OCI-LY7 (cell line): ENCODE results near the gene CACNA2D2. TPM values are rescaled to one million over a fixed set of nuclear protein-coding genes. Genes with fewer than 3 reads are reported as not detected.

Experiments used
- BruUV-seq: library from RNA; stranded (reverse); fragments of 400-500 nt; replicated peaks from 2 replicates; lab custom pipeline; 2021; lab: Mats Ljungman, UMichigan
- CTCF ChIA-PET: fragments of 300-600 bp; sonication (Branson Sonifier 250); formaldehyde crosslinking; loops from one replicate; lab custom pipeline; 2022; ENCODE audit warnings: antibody characterized with exemption; ENCODE audit not compliant: unreplicated experiment; lab: Charles Lee
- POLR2A ChIA-PET: fragments of 300-600 bp; sonication (Branson Sonifier 250); formaldehyde crosslinking; loops from one replicate; lab custom pipeline; 2022; ENCODE audit warnings: antibody characterized with exemption; lab: Charles Lee
- DNase-seq: peaks from one replicate; pipeline ENCODE4 v3.0.0-alpha.2; 2015; ENCODE audit warnings: low spot score
- H2AFZ ChIP-seq: fragments of 200-600 bp; sonication (generic), shearing (Covaris generic); 2 replicates; pipeline ENCODE4 v1.6.1; 2014; ENCODE audit warnings: mild to moderate bottlenecking, antibody characterized with exemption, low read length, moderate library complexity
- H3K27ac ChIP-seq: fragments of 200-600 bp; sonication (generic); 2 replicates; pipeline ENCODE4 v1.5.1; 2014; ENCODE audit warnings: mixed run types, low read depth, mild to moderate bottlenecking, moderate library complexity, low read length, inconsistent platforms; ENCODE audit not compliant: poor library complexity, severe bottlenecking
- H3K36me3 ChIP-seq: fragments of 200-600 bp; sonication (generic); 2 replicates; pipeline ENCODE4 v1.6.1; 2014; ENCODE audit warnings: mild to moderate bottlenecking, antibody characterized with exemption, low read length, moderate library complexity, mixed read lengths; ENCODE audit not compliant: insufficient read depth
- H3K4me1 ChIP-seq: fragments of 200-600 bp; sonication (generic); 2 replicates; pipeline ENCODE4 v1.5.1; 2014; ENCODE audit warnings: mild to moderate bottlenecking, low read length; ENCODE audit not compliant: insufficient read depth, poor library complexity, severe bottlenecking
- H3K4me2 ChIP-seq: fragments of 200-600 bp; sonication (generic); 2 replicates; pipeline ENCODE4 v1.6.1; 2014; ENCODE audit warnings: mild to moderate bottlenecking, low read length
- H3K4me3 ChIP-seq: fragments of 200-600 bp; sonication (generic); 2 replicates; pipeline ENCODE4 v1.5.1; 2014; ENCODE audit warnings: mild to moderate bottlenecking, low read depth, low read length; ENCODE audit not compliant: poor library complexity, severe bottlenecking
- H3K79me2 ChIP-seq: fragments of 200-600 bp; sonication (generic); 2 replicates; pipeline ENCODE4 v1.6.1; 2016; ENCODE audit warnings: low read depth, mild to moderate bottlenecking, low read length, moderate library complexity, mixed read lengths; ENCODE audit not compliant: insufficient read depth
- H3K9me2 ChIP-seq: fragments of 200-600 bp; sonication (generic); 2 replicates; pipeline ENCODE4 v1.6.1; 2016; ENCODE audit warnings: mild to moderate bottlenecking, low read length, mixed read lengths; ENCODE audit not compliant: insufficient read depth
- H3K9me3 ChIP-seq: fragments of 200-600 bp; sonication (generic); 2 replicates; pipeline ENCODE4 v1.6.1; 2014; ENCODE audit warnings: mild to moderate bottlenecking, mixed run types, low read length, mixed read lengths
- H4K20me1 ChIP-seq: fragments of 200-600 bp; sonication (generic); 2 replicates; pipeline ENCODE4 v1.6.1; 2014; ENCODE audit warnings: mild to moderate bottlenecking, antibody characterized with exemption, low read length, moderate library complexity, mixed read lengths; ENCODE audit not compliant: insufficient read depth
- CTCF ChIP-seq: fragments of 200-600 bp; sonication (generic); conservative IDR thresholded peaks from 2 replicates; pipeline ENCODE4 v1.5.1; 2014; ENCODE audit warnings: mild to moderate bottlenecking, antibody characterized with exemption, low read length, moderate library complexity, mixed read lengths
- EZH2phosphoT487 ChIP-seq: fragments of 200-600 bp; sonication (generic); IDR thresholded peaks from 2 replicates; pipeline ENCODE4 v1.6.1; 2018; ENCODE audit warnings: low read depth, borderline replicate concordance, mild to moderate bottlenecking, mixed run types, antibody characterized with exemption, low read length, moderate library complexity, mixed read lengths
- intact Hi-C: fragments of 100-400 bp; cut with micrococcal nuclease; formaldehyde crosslinking; loops from one replicate; pipeline ENCODE4 v1.10.0; 2022; ENCODE audit not compliant: unreplicated experiment
- total RNA-seq, 2 experiments: library from RNA; depleted of rRNA in 1 of 2; stranded (reverse); fragments of >200 nt in 1 of 2; shearing (Covaris generic) in 1 of 2; gene quantifications; 2 replicates each; pipeline ENCODE4 v1.2.3, GENCODE V29; 2014 to 2022

Gene CACNA2D2
- total RNA-seq, 2 experiments from 2014 or later: 0.09 to 0.21 TPM

GRCh38 chr3:50550079-50550736, 46.8 kb upstream of the CACNA2D2 start:
- Histone ChIP-seq H4K20me1 (no peaks in the 10 kb centered on the region), H3K4me3 (no peak overlapping the region), H3K4me1 (no peaks in the 10 kb centered on the region), H3K4me2 (no peak overlapping the region), H3K9me3 (no peaks in the 10 kb centered on the region), H3K9me2 (no peaks in the 10 kb centered on the region), H3K27ac (no peak overlapping the region), H3K79me2 (no peaks in the 10 kb centered on the region), H3K36me3 (no peaks in the 10 kb centered on the region), H2AFZ (no peak overlapping the region)
- peak; percentile 59 for DNase-seq
- BruUV-seq: no TSS peak
- no peak for TF ChIP-seq EZH2phosphoT487
- TF ChIP-seq CTCF: peak; percentile 76
- intact Hi-C loops: loop anchor here (2.0 to 5.0 kb wide), 2 partner anchors 27 to 62 kb away; partner anchors contain the start of gene CISH
- ChIA-PET CTCF (interaction anchor here (0.5 to 0.9 kb wide), 3 partner anchors 42 to 201 kb away, joined by 3 to 4 read pairs (median 3); no protein-coding TSS in a partner anchor), POLR2A (no interaction called here)

GRCh38 chr3:50549226-50549625, 45.8 kb upstream of the CACNA2D2 start:
- DNase-seq: no peak
- Histone ChIP-seq H2AFZ (no peak overlapping the region), H3K36me3 (no peaks in the 10 kb centered on the region), H3K4me1 (no peaks in the 10 kb centered on the region), H3K9me3 (no peaks in the 10 kb centered on the region), H3K4me3 (no peak overlapping the region), H3K9me2 (no peaks in the 10 kb centered on the region), H3K4me2 (no peak overlapping the region), H4K20me1 (no peaks in the 10 kb centered on the region), H3K27ac (no peak overlapping the region), H3K79me2 (no peaks in the 10 kb centered on the region)
- intact Hi-C loops: no loop called here
- CTCF ChIA-PET: interaction anchor here (0.7 to 0.9 kb wide), 2 partner anchors 55 to 200 kb away, joined by 3 read pairs; no protein-coding TSS in a partner anchor
- no TSS peak for BruUV-seq
- TF ChIP-seq CTCF (no peak), EZH2phosphoT487 (no peak)
- POLR2A ChIA-PET: no interaction called here

GRCh38 chr3:50545781-50546180, 42.3 kb upstream of the CACNA2D2 start:
- TF ChIP-seq CTCF (no peak), EZH2phosphoT487 (no peak)
- POLR2A ChIA-PET: interaction anchor here (0.6 kb wide), 2 partner anchors 10 to 48 kb away, joined by 3 to 4 read pairs; no protein-coding TSS in a partner anchor
- intact Hi-C loops: no loop called here

More at GRCh38 chr3:50545781-50546180, 42.3 kb upstream of the CACNA2D2 start:
- Histone ChIP-seq H3K79me2 (no peaks in the 10 kb centered on the region), H4K20me1 (no peaks in the 10 kb centered on the region), H3K4me1 (no peaks in the 10 kb centered on the region), H3K9me3 (no peaks in the 10 kb centered on the region), H3K9me2 (no peaks in the 10 kb centered on the region), H3K36me3 (no peaks in the 10 kb centered on the region), H3K4me2 (no peak overlapping the region), H3K4me3 (no peak overlapping the region), H2AFZ (no peak overlapping the region), H3K27ac (no peak overlapping the region)
- no TSS peak for BruUV-seq
- no peak for DNase-seq
- CTCF ChIA-PET: interaction anchor here (0.6 kb wide), 1 partner anchor 182 kb away, joined by 3 read pairs; no protein-coding TSS in a partner anchor
